GM18858 (cell line): ENCODE data around the gene PCBP2.
"Not testable (repeated sequence)": the region's sequence is repeated elsewhere in the genome, so short reads cannot be mapped to it uniquely, and the experiment has no call there.

Experiments
- ATAC-seq: cut with Tn5 transposase; IDR thresholded peaks from one replicate; pipeline ENCODE4 v1.9.1; 2021; ENCODE audit not compliant: unreplicated experiment

PCBP2 gene

GRCh38 chr12:53472056-53472582 lies 20.2 kb downstream of the PCBP2 start:
- no peak for ATAC-seq

GRCh38 chr12:53474077-53474476 lies 22.2 kb downstream of the PCBP2 start:
- ATAC-seq, result no peak

GRCh38 chr12:53474819-53475218 lies 22.9 kb downstream of the PCBP2 start:
- ATAC-seq, result no peak

GRCh38 chr12:53476769-53477209 lies 24.9 kb downstream of the PCBP2 start:
- ATAC-seq, result no peak

- no peak for ATAC-seq
These were observed 27.0 kb downstream of the PCBP2 start for GRCh38 chr12:53478865-53479264.

GRCh38 chr12:53479331-53479730 lies 27.4 kb downstream of the PCBP2 start:
- no peak for ATAC-seq

- ATAC-seq, result no peak
These were observed 28.9 kb downstream of the PCBP2 start for GRCh38 chr12:53480491-53481442.

GRCh38 chr12:53481458-53481857 lies 29.6 kb downstream of the PCBP2 start:
- not testable (repeated sequence) for ATAC-seq

GRCh38 chr12:53481939-53482586 lies 30.2 kb downstream of the PCBP2 start:
- no peak for ATAC-seq

GRCh38 chr12:53482626-53483168 lies 30.8 kb downstream of the PCBP2 start:
- ATAC-seq, result no peak

- ATAC-seq, result no peak
These were observed 31.5 kb downstream of the PCBP2 start for GRCh38 chr12:53483225-53483978.

GRCh38 chr12:53483979-53484377 lies 32.1 kb downstream of the PCBP2 start:
- ATAC-seq, result no peak

- no peak for ATAC-seq
These were observed 33.0 kb downstream of the PCBP2 start for GRCh38 chr12:53484686-53485575.

GRCh38 chr12:53485955-53486735 lies 34.2 kb downstream of the PCBP2 start:
- ATAC-seq, result no peak

GRCh38 chr12:53486736-53487487 lies 35.0 kb downstream of the PCBP2 start:
- no peak for ATAC-seq

- ATAC-seq, result no peak
These were observed 37.5 kb downstream of the PCBP2 start for GRCh38 chr12:53489242-53489864.

GRCh38 chr12:53492188-53492587 lies 40.3 kb downstream of the PCBP2 start:
- no peak for ATAC-seq
